Measurements from ENCODE around the gene BLOC1S3. TPM values are rescaled to one million over a fixed set of nuclear protein-coding genes. Genes with fewer than 3 reads are reported as not detected.

Gene BLOC1S3
- total and polyA plus RNA-seq, 8 donors = 2.1 to 12.3 (median 5.3) TPM

DNA sequence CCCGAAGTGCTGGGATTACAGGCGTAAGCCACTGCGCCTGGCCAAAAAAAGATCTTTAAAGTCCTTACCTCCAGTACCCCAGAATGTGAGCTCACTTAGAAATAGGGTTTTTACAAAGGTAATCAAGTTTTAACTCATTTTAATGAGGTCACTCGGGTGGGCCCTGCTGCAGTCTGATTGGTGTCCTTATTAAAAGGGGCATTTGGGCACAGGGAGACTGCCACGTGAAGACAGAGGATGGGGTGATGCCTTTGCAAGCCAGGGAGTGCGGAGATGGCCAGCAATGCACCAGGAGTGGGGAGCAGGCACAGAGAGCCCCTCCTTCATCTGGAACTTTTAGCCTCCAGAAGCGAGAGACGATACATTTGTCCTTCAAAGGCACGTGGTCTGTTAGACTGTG, 29.5 kb upstream of the BLOC1S3 start:
- DNase-seq = no peak
- Histone ChIP-seq H3K36me3 (peaks cover 0 to 6% (median 0%) of the 10 kb centered on the region in 3 donors), H3K4me1 (peaks cover 13 to 15% (median 13%) of the 10 kb centered on the region in 3 donors), H3K9me3 (no peaks in the 10 kb centered on the region), H3K27me3 (peaks cover 0 to 7% (median 3%) of the 10 kb centered on the region in 4 donors), H3K4me3 (no peak overlapping the region), H3K27ac (no peak overlapping the region)
- WGBS, 2 donors = 85% methylated on average over 9 of the region's 9 CpGs
- TF ChIP-seq CTCF (IDR thresholded peaks at IDR 0.05) = no peak
- intact Hi-C loops (cut with DNase I) = no loop called here
- no peak for ATAC-seq
- FAIRE-seq = no peak

GRCh38 chr19:45150180-45150579, 28.4 kb upstream of the BLOC1S3 start:
- peaks cover 0 to 4% (median 0%) of the 10 kb centered on the region in 3 donors for H3K36me3 ChIP-seq
- FAIRE-seq = no peak
- 94 to 96% methylated on average over 4 of the region's 4 CpGs for WGBS, 2 donors
- H3K27me3 ChIP-seq = peaks cover 0 to 7% (median 3%) of the 10 kb centered on the region in 4 donors
- H3K4me1 ChIP-seq = peaks cover 13 to 15% (median 13%) of the 10 kb centered on the region in 3 donors
- H3K4me3 ChIP-seq = no peak overlapping the region
- intact Hi-C loops (cut with DNase I) = no loop called here
- no peak for DNase-seq
- ATAC-seq = no peak
- no peaks in the 10 kb centered on the region for H3K9me3 ChIP-seq
- H3K27ac ChIP-seq = no peak overlapping the region
- no peak for TF ChIP-seq CTCF (IDR thresholded peaks at IDR 0.05)

- intact Hi-C loops (cut with DNase I) = no loop called here
- DNase-seq = peak in 2 of 6 donors; percentile 35 to 67
- WGBS, 2 donors = 35 to 42% methylated on average over 4 of the region's 4 CpGs
Measured at GRCh38 chr19:45150751-45151281, 27.8 kb upstream of the BLOC1S3 start.

DNA sequence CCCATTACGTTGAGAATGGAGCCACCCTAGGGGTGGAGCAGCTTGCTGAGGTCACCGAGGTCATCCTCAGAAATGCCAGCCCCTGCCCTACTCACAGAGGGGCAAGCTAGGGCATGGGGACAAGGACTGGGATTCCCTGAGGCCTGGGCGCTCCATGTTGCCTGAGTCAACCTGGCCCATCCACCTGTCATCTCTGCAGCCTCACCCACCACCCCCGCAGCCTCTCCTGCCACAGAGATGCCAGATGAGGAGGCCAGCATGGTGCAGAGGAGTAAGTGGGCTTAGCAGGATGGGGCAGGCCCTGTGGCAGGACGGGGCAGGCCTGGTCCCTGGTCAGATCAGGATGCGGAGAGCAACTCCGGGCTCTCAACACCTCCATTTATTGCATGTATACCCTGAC, 27.3 kb upstream of the BLOC1S3 start:
- FAIRE-seq (no peak), DNase-seq (peak in 2 of 6 donors; percentile 8 to 55), ATAC-seq (no peak)
- peaks cover 13 to 15% (median 13%) of the 10 kb centered on the region in 3 donors for H3K4me1 ChIP-seq
- H3K36me3 ChIP-seq = no peaks in the 10 kb centered on the region
- H3K27me3 ChIP-seq = peaks cover 0 to 7% (median 3%) of the 10 kb centered on the region in 4 donors
- no peak overlapping the region for H3K27ac ChIP-seq
- WGBS, 2 donors = 75 to 76% methylated on average over 7 of the region's 7 CpGs
- H3K9me3 ChIP-seq = no peaks in the 10 kb centered on the region
- no peak overlapping the region for H3K4me3 ChIP-seq
- intact Hi-C loops (cut with DNase I) = no loop called here
- no peak for TF ChIP-seq CTCF (IDR thresholded peaks at IDR 0.05)

More at GRCh38 chr19:45150751-45151281, 27.8 kb upstream of the BLOC1S3 start:
- FAIRE-seq (no peak), ATAC-seq (no peak)
- TF ChIP-seq CTCF (IDR thresholded peaks at IDR 0.05) = no peak
- no peaks in the 10 kb centered on the region for H3K36me3 ChIP-seq
- H3K9me3 ChIP-seq = no peaks in the 10 kb centered on the region
- no peak overlapping the region for H3K27ac ChIP-seq
- H3K4me1 ChIP-seq = peaks cover 13 to 15% (median 13%) of the 10 kb centered on the region in 3 donors
- no peak overlapping the region for H3K4me3 ChIP-seq
- peaks cover 0 to 7% (median 3%) of the 10 kb centered on the region in 4 donors for H3K27me3 ChIP-seq

DNA sequence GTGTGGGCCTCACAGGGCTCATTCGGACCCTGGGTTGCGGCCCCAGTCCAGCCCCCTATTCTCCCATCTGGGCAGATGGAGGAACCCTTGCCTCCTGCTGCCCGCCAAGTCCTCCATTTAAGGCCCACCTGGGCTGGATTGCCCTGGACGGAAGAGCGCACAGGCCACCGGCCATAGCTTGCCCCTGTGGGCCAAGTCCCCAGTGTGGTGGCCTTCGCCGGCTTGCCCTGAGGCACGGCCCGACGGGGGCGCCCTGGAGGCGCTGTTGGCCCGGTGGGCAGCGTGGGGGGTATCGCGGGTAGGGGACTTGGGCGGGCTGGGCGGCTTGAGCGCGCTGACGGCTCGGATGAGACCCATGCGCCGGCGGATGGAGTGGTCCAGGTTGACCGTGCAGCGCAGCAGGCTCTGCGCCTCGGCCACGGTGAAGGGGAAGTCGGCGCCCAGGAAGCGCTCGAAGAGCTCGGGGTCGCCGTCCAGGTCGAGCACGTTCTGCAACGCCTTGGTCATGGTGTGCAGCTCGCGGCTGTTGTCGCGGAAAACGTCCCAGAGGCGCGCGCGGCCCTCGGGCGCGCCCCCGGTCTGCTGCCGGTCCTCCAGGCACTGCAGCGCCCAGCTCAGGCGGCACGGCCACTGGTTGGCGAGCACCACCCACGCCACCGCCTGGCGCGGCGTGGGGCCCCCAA, 26.6 kb upstream of the BLOC1S3 start:
- DNase-seq (peak in 2 of 6 donors; percentile 24 to 73), ATAC-seq (peak in 1 of 4 donors; percentile 1), FAIRE-seq (no peak)
- Histone ChIP-seq H3K4me3 (peak overlapping the region in 1 of 4 donors; percentile 28), H3K27me3 (peaks cover 0 to 7% (median 3%) of the 10 kb centered on the region in 4 donors), H3K27ac (no peak overlapping the region), H3K36me3 (no peaks in the 10 kb centered on the region), H3K4me1 (peaks cover 13 to 15% (median 13%) of the 10 kb centered on the region in 3 donors), H3K9me3 (no peaks in the 10 kb centered on the region)
- TF ChIP-seq CTCF (IDR thresholded peaks at IDR 0.05) = no peak
- WGBS, 2 donors = 12 to 18% methylated on average over 49 to 64 of the region's 64 CpGs
- intact Hi-C loops (cut with DNase I) = no loop called here

Measured in pancreas (tissue), 10 donors.